ENCODE data around the gene ASF1A.
A peak's percentile ranks its signal among the peaks of the same experiment; 100 is the strongest.
"Not testable (repeated sequence)": the region's sequence is repeated elsewhere in the genome, so short reads cannot be mapped to it uniquely, and the experiment has no call there.

ASF1A gene

DNA sequence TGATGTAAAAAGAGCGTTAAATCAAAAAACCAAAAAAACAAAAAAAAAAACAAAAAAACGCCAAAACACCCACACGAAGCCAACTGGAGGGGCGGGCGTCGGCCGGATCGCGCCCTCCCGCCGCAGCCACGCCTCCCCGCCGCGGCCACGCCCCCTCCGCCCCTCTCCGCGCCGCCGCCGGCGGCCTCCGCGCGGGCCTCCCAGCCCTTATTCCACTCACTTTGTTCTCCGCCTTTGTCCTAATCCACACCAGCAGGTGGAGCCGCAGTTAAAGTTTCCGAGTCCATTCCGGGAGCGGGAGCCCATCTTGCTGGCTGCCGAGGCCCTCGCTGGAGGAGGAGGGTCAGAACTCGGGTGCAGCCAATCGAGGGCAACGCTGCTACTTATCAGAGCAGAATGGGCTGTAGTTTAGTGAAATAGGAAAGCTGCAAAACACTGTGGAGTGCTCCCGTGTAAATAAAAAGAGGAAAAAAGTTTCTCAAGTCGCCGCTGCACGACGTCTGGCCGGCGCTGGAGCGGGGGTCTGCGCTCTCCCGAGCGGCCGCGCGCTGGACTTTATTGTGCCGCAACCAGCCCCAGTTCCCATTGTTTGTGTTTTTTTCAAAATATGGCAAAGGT is at the start of gene ASF1A:
Gene ASF1A (plus strand): TSS at position 346 of the 618 bp plus-strand sequence. CDS start 262 bp downstream, at position 608.
- peak; percentile 97 for DNase-seq (ENCODE audit: low read depth)

DNA sequence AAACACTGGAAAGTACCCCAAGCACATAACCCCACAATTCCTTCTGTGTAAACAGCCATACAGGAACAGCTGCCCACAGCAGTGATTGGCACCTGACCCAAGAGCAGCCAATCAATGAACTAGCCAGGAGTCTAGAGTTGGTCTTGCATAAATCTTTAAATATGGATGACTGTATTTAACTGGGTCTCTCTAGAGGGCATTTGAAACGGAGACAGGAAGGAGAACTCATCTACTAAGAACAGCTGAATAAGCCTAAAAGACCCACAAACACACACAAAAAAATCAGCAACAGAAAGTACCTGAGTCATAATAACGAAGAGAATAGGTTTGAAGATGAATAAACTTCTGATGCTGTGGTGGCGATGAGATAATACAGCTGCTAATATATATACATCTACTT is 49.0 kb upstream of the ASF1A start:
- DNase-seq (ENCODE audit: low read depth): no peak

DNA sequence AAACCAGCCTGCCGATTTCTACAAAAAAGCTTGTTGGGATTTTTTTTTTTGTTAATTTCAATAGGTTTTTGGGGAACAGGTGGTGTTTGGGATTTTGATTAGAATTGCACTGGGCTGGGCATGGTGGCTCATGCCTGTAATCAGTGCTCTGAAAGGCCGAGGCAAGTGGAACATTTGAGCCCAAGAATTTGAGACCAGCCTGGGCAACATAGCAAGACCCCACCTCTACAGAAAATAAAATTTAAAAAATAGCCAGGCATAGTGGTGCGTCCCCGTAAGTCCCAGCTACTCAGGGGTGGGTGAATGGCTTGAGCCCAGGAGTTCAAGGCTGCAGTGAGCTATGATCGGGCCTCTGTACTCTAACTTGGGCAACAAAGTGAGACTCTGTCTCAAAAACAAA is 40.5 kb upstream of the ASF1A start:
- no peak for DNase-seq (ENCODE audit: low read depth)

DNA sequence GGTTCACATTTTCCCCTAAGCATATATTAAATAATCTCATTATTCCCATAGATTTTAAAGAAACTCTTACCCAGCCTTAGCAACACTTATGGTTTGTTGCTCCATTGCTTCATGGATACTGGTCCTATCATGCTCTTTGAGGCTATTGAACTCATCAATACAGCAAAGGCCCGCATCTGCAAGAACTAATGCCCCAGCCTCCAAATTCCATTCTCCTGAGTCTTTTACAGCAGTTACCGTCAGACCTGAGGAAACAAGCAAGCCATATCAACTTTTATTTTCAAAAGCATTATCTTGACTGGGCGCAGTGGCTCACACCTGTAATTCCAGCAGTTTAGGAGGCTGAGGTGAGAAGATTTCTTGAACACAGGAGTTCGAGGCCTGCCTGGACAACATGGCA is 37.7 kb upstream of the ASF1A start:
- DNase-seq (ENCODE audit: low read depth): no peak

DNA sequence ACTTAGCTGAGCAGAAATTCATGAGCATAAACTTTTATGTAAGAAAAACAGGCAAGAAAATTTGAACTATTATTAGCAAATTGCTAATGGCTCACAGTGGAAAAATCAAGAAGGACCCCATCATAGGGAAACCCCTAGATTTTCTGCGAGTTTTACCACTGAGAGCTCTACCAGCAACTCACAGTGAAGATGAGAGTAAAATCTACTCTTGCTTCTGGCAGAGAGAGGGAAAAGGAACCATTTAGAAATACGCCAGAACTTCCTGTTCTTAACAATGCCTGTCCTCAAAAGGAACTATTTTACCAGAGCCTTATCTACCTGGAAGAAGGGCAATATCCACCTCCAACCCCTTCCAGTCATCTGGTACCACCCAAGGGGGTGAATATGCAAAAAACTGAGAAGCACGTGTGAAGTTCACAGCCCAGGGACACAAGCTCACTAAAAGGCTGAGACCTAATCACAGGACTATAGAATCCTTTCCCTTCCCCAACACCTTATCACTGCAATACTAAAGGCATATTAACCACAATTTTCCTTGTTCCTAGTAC is 34.4 kb upstream of the ASF1A start:
- no peak for DNase-seq (ENCODE audit: low read depth)

DNA sequence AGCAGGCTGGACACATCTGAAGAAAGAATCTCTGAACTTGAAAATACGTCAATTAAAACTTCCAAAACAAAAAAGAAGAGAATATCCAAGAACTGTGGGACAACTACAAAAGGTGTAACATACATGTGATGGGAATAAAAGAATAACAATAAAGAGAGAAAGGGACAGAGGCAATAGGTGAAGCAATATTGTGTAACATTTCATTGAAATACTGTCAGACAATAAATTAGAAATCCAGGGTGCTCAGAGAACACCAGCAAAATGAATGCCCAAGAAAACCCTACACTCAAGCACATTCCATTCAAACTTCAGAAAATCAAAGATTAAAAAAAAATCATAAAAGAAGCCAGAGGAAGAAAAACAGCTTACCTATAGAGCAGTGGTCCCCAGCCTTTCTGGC is 33.6 kb upstream of the ASF1A start:
- no peak for DNase-seq (ENCODE audit: low read depth)

DNA sequence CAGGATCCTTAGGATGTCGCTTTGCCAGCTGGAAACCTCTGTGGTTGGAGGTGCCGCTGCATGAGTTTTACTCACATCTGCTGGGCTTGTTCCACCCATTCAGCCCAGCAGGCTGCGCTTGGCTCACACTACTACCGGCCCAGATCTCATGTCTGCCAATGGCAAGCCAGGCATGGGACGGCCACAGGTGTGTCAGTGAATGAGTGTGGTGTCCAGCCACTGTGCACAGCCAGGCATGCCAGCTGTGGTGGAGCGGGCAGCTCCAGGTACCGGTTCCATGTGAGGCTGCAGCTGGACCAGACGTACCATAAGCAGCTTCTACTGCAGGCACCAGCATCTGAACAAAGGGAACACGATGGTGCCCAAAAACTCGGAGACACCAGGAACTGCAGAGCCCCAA is 33.1 kb upstream of the ASF1A start:
- DNase-seq (ENCODE audit: low read depth): no peak

DNA sequence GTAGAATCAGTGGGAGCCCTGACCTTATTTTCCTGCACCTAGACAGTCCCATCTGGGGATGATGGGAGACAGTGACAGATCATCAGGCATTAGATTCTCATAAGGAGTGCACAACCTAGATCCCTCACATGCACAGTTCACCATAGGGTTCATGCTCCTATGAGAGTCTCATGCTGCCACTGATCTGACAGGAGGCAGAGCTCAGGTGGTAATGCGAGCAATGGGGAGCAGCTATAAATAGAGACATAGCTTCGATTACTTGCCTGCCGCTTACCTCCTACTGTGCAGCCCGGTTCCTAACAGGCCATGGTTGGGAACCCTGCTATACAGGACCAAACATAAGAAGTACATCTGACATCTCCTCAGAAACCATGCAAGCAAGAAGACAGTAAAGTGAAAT is 31.5 kb upstream of the ASF1A start:
- no peak for DNase-seq (ENCODE audit: low read depth)

DNA sequence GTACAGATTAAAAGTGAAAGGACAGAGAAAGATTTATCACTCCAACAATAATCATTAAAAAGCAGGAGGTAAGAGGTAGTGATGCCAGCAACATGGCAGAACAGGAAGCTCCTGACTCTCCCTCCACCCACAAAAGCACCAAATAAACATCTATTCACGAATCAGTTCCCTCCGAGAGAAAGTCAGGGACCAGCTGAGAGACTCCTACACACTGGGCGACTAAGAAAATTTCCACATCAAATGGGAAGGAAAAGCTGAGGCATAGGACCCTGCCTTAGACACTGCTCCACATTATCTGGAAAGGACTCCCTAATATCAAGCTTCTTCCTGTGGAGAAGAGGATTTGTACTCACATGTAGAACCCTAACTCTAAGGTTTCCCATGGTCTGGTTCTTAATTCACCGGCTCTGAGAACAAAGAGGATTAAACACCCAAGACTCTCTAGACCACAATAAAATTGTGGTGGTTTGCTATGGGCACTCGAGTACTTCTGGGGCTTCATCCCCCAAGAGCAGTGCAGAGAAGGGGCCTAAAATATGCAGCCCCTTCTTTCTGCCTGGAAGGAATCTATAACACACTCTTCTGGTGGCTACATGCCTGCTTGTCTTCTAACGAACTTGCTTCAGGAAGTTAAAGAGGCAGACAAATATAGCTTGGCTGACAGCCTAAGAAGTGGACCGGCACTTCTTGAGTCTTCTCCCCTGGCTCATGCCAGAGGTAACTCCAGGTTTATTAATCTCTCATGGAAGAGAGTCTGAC is 29.4 kb upstream of the ASF1A start:
- DNase-seq (ENCODE audit: low read depth): no peak

DNA sequence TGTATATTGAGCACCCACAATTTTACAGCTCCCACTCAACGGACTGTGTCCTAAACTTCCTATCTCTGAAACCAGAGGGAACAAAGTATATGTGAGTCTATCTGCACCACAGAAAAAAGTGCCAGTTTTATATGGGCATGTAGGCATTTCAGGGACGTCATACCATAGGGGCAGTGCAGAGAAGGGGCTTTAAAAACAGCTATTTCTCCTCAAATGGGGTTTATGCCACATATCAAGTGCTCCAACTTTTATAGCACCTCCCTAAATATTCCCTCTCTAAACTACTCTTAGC is 28.9 kb upstream of the ASF1A start:
- DNase-seq (ENCODE audit: low read depth): no peak

DNA sequence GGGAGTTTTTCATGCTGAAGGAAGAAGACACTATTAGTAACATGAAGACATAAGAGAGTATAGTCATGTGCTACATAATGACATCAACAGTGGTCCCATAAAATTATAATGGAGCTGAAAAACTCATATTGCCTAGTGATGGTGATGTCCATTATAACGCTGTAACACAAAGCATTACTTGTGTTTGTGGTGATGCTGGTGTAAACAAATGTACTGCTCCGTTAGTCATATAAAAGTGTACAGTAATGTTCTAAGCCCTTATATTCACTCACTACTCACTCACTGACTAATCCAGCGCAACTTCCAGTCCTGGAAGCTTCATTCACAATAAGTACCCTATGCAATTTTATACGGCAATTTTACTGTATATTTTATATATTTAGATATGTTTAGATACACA is 26.8 kb upstream of the ASF1A start:
- no peak for DNase-seq (ENCODE audit: low read depth)

DNA sequence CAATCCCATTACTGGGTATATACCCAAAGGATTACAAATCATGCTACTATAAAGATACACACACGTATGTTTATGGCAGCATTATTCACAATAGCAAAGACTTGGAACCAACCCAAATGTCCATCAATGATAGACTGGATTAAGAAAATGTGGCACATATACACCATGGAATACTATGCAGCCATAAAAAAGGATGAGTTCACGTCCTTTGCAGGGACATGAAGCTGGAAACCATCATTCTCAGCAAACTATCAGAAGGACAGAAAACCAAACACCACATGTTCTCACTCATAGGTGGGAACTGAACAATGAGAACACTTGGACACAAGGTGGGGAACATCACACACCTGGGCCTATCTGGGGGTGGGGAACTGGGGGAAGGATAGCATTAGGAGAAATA is 25.1 kb upstream of the ASF1A start:
- not testable (repeated sequence) for DNase-seq (ENCODE audit: low read depth)

DNA sequence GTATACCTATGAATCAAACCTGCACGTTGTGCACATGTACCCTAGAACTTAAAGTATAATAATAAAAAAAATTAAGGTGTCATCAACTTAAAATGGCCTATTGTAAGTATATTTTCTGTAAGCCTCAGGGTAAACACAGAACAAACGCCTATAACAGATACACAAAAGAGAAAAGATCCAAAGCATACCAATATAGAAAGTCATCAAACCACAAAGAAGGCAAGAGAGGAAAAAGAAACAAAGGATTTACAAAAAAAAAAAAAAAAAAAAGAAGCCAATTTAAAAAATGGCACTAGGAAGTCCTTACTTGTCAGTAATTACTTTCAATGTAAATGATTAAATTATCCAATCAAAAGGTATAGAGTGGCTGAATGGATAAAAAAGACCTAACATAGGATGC is 24.6 kb upstream of the ASF1A start:
- DNase-seq (ENCODE audit: low read depth): no peak

DNA sequence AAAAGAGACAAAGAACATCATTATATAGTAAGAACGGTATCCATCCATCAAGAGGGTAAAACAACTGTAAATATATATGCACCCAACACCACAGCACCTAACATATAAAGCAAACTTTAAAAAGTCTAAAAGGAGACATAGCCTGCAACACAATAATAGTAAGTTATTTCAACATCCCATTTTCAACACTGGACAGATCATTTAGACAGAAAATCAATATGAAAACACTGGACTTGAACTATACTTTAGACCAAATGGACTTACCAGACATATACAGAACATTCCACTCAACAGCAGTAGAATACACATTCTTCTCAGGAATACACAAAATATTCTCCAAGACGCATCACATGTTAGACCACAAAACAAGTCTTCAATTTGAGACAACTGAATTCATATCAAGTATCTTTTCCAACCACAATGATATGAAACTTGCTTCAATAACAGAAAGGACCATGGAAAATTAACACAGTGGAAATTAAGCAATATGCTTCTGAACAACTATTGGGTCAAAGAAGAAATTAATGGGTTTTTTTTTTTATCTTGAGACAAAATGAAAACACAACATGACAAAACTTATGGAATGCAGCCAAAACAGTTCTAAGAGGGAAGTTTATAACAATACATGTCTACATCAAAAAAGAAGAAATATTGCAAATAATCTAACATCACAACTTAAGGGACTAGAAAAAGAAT is 23.9 kb upstream of the ASF1A start:
- no peak for DNase-seq (ENCODE audit: low read depth)

DNA sequence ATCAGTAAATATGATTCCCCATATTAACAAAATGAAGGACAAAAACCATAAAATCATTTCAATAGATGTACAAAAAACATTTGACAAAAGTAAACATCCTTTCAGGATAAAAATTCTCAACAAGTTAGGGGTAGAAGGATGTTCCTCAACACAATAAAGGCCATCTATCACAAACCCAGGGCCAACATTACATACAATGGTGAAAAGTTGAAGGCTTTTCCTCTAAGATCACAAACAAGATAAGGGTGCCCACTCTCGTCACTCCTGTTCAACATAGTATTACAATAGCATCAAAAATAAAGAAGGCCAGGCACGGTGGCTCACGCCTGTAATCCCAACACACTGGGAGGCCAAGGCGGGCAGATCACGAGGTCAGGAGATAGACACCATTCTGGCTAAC is 22.6 kb upstream of the ASF1A start:
- no peak for DNase-seq (ENCODE audit: low read depth)

DNA sequence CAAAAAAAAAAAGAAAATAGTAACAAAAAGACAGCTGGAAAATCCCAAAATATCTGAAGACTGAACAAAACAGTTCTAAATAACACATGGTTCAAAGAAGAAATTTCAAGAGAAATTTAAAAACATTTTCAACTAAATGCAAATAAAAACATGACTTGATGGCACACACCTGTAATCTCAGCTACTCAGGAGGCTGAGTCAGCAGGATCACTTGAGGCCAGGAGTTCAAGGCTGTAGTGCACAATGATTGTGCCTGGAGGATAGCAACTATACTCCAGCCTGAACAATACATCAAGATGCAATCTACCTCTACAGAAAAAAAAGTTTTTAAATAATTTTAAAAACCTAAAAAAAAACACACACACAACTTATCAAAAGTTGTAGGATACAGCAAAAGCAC is 21.6 kb upstream of the ASF1A start:
- no peak for DNase-seq (ENCODE audit: low read depth)

DNA sequence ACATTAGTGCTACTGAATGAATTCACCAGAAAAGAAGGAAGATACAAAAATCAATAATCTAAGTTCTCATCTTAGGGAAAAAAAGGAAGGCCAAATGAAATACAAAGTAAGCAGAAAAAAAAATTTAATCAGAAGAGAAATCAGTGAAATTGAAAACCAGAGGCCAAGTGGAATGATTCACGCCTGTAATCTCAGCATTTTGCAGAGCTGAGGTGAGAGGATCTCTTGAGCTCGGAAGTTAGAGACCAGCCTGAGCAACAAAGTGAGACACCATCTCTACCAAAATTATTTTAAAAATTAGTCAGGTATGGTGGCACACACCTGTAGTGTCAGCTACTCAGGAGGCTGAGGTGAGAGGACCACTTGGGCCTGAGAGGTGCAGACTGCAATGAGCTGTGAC is 21.2 kb upstream of the ASF1A start:
- no peak for DNase-seq (ENCODE audit: low read depth)

DNA sequence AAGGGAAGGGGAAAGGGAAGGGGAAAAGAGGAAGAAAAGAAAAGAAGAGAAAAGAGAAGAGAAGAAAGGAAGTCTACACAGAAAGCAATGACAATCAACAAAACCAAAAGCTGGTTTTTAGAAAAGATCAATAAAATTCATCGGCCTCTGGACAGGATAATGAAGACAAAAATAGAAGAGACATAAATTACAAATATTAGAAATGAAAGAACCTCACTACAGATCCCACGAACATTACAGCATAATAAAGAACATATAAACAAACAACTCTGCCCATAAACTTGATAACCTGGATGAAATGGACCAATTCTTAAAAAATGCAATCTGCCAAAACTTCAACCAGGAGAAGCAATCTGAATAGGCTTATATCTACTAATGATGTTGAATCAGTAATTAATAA is 20.7 kb upstream of the ASF1A start:
- no peak for DNase-seq (ENCODE audit: low read depth)

DNA sequence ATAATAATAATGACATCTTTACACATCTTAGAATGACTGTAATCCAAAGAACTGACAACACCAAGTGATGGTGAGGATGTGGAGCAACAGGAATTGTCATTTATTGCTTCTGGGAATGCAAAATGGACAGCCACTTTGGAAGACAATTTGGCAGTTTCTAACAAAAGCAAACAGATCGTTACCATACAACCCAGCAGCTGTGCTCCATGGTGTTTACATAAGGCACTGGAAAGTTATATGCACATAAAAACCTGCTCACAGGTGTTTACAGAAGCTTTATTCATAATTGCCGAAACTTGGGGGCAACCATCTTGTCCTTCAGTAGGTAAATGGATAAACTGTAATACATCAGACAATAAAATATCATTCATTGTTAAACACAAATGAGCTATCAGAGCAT is 18.3 kb upstream of the ASF1A start:
- no peak for DNase-seq (ENCODE audit: low read depth)

DNA sequence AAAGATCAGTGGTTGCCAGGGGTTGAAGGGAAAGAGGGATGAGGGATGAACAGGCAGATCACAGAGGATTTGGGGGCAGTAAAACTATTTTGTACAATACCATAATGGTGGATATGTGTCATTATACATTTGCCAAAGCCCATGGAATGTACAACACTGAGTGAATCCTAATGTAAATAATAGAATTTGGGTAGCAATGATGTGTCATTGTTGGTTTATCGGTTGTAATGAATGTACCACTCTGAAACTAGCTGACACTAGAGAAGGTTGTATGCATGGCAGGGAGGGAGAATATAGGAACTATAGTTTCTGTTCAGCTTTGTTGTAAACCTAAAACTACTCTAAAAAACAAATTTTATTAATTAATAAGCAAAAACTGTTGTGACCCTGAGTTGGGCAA is 17.8 kb upstream of the ASF1A start:
- no peak for DNase-seq (ENCODE audit: low read depth)

DNA sequence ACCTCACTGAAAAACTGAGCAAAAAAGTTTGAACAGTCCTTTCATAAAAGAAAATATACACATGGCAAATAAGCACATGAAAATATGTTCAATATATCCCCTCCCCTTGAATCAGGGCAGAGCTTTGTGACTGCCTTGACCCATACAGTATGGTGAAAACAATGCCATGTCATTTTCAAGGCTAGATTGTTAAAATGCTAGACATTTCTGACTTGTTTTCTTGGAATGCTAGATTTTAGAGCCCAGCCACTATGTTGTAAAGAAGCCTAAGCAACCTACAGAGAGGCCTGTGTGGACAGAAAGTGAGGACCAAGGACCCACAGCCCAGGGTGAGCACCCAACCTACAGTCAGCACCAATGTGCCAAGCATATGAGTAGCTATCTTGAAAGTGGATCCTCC is 17.1 kb upstream of the ASF1A start:
- DNase-seq (ENCODE audit: low read depth): no peak

DNA sequence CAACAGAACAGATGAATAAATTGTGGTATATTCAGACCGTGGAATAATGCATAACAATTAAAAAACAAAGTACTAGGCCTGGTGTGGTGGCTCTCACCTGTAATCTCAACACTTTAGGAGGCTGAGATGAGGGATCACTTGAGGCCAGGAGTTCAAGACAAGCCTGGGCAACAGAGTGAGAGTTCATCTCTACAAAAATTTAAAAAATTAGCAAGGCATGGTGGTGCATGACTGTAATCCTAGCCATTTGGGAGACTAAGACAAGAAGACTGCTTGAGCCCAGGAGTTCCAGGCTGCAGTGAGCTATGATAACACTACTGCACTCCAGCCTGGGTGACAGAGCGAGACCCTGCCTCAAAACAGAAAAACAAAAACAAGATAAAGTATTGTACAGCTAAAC is 16.1 kb upstream of the ASF1A start:
- DNase-seq (ENCODE audit: low read depth): no peak
